Measurements from ENCODE around the gene ENTPD1. TPM values are rescaled to one million over a fixed set of nuclear protein-coding genes. Genes with fewer than 3 reads are reported as not detected.

Gene ENTPD1
- total RNA-seq, 1 experiment from 2014 or later, result 0.37 TPM

DNA sequence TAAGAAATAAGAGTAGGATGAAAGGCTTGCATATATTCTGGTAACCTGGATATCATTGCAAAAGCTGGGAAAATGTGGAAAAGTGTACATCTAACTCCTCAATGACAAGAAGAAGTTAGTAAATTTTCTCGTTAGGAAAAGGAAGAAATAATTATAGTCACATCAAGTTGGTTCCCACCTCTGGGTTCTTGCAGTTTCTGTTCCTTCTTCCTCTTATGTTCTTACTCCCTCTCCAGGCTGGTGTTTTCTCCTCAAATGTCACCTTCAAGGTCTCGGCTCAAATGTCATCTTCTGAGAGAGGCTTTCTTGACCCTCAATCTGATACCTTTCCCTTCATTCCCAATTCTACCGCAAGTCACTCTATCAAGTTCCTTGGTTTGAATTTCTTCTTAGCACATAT lies 64.4 kb downstream of the ENTPD1 start:
- Histone ChIP-seq H3K9ac (ENCODE audit: low read length) (no peak overlapping the region), H3K27me3 (ENCODE audit: insufficient read depth, low read length) (no peaks in the 10 kb centered on the region), H3K4me1 (ENCODE audit: control insufficient read depth in 1 of 2, insufficient read depth in 2 of 2, low read length in 2 of 2) (no peaks in the 10 kb centered on the region), H3K9me3 (ENCODE audit: control insufficient read depth in 1 of 2, insufficient read depth in 1 of 2, low read depth in 1 of 2, low read length in 2 of 2) (no peaks in the 10 kb centered on the region), H3K4me3 (replicated peaks in 1 of 2; ENCODE audit: low read depth in 1 of 2, low read length in 2 of 2) (no peak overlapping the region), H4K20me1 (ENCODE audit: insufficient read depth) (no peaks in the 10 kb centered on the region), H3K36me3 (ENCODE audit: control insufficient read depth in 1 of 2, insufficient read depth in 2 of 2, low read length in 2 of 2) (no peaks in the 10 kb centered on the region), H3K4me2 (ENCODE audit: low read length) (no peak overlapping the region), H3K9me2 (ENCODE audit: insufficient read depth) (no peaks in the 10 kb centered on the region), H2AFZ (ENCODE audit: low read depth, low read length, poor library complexity, severe bottlenecking) (no peak overlapping the region), H3K27ac (ENCODE audit: low read depth, low read length) (no peak overlapping the region), H3K79me2 (ENCODE audit: insufficient read depth, low read length) (no peaks in the 10 kb centered on the region)
- ChIA-PET POLR2A (no interaction called here), RAD21 (ENCODE audit: low non-redundant PET in 1 of 2, low total read pairs in 2 of 2, uncharacterized antibody in 2 of 2, unreplicated experiment in 2 of 2) (no interaction called here), CTCF (no interaction called here)
- no TSS peak for BruUV-seq (replicated peaks)
- TF ChIP-seq POLR2AphosphoS5 (IDR thresholded peaks at IDR 0.05; ENCODE audit: low read depth, low read length) (no peak), CEBPB (IDR thresholded peaks at IDR 0.05; ENCODE audit: low read depth) (no peak)
- no peak for ATAC-seq
- DNase-seq (ENCODE audit: low read depth, low spot score), result no peak
- intact Hi-C loops (cut with micrococcal nuclease), result no loop called here

DNA sequence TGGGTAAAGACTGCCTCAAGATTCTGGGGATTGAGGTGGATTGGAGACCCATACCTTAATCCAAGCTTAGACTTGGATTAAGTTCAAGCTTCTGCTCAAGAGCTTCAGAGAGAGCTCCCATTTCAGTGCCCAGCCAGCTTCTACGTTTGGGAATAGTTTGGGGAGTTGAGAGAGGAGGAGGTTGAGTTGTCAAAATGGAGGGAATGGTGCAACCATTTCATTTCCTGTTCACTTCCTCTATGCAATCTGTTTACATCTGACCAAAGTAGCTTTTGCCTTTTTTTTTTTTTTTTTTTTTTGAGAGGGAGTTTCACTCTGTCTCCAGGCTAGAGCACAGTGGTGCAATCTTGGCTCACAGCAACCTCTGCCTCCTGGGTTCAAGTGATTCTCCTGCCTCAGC lies 65.8 kb downstream of the ENTPD1 start:
- CTCF ChIA-PET, result no interaction called here
- H3K4me3 ChIP-seq (replicated peaks in 1 of 2; ENCODE audit: low read depth in 1 of 2, low read length in 2 of 2), result no peak overlapping the region
- BruUV-seq (replicated peaks), result no TSS peak

More for the DNA sequence above, 65.8 kb downstream of the ENTPD1 start:
- H3K9me2 ChIP-seq (ENCODE audit: insufficient read depth), result no peaks in the 10 kb centered on the region
- H3K79me2 ChIP-seq (ENCODE audit: insufficient read depth, low read length), result no peaks in the 10 kb centered on the region
- ATAC-seq (no peak), DNase-seq (ENCODE audit: low read depth, low spot score) (no peak)
- intact Hi-C loops (cut with micrococcal nuclease), result no loop called here
- H3K9ac ChIP-seq (ENCODE audit: low read length), result no peak overlapping the region
- H4K20me1 ChIP-seq (ENCODE audit: insufficient read depth), result no peaks in the 10 kb centered on the region
- H3K4me2 ChIP-seq (ENCODE audit: low read length), result no peak overlapping the region
- H3K27me3 ChIP-seq (ENCODE audit: insufficient read depth, low read length), result no peaks in the 10 kb centered on the region
- no peaks in the 10 kb centered on the region for H3K9me3 ChIP-seq (ENCODE audit: control insufficient read depth in 1 of 2, insufficient read depth in 1 of 2, low read depth in 1 of 2, low read length in 2 of 2)
- no peak overlapping the region for H3K27ac ChIP-seq (ENCODE audit: low read depth, low read length)
- H3K4me1 ChIP-seq (ENCODE audit: control insufficient read depth in 1 of 2, insufficient read depth in 2 of 2, low read length in 2 of 2), result no peaks in the 10 kb centered on the region
- H2AFZ ChIP-seq (ENCODE audit: low read depth, low read length, poor library complexity, severe bottlenecking), result no peak overlapping the region
- no peaks in the 10 kb centered on the region for H3K36me3 ChIP-seq (ENCODE audit: control insufficient read depth in 1 of 2, insufficient read depth in 2 of 2, low read length in 2 of 2)
- TF ChIP-seq, protein P1, sequence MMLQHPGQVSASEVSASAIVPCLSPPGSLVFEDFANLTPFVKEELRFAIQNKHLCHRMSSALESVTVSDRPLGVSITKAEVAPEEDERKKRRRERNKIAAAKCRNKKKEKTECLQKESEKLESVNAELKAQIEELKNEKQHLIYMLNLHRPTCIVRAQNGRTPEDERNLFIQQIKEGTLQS (IDR thresholded peaks at IDR 0.05), result no peak
- TF ChIP-seq ELF1 (IDR thresholded peaks at IDR 0.05; ENCODE audit: borderline replicate concordance, low read depth) (no peak), RAD21 (IDR thresholded peaks at IDR 0.05; ENCODE audit: low read depth) (no peak), JUND (IDR thresholded peaks at IDR 0.05) (no peak), ZNF274 (IDR thresholded peaks at IDR 0.05; ENCODE audit: low read depth, low read length) (no peak), SRF (IDR thresholded peaks at IDR 0.05; ENCODE audit: low read depth) (no peak), FOSL1 (IDR thresholded peaks at IDR 0.05; ENCODE audit: low read depth) (no peak), SP1 (IDR thresholded peaks at IDR 0.05; ENCODE audit: low read depth) (no peak), EZH2 (IDR thresholded peaks at IDR 0.05) (no peak), YY1 (IDR thresholded peaks at IDR 0.05; ENCODE audit: extremely low read depth, insufficient replicate concordance, low read depth, low read length) (no peak), SIN3A (IDR thresholded peaks at IDR 0.05; ENCODE audit: low read depth) (no peak), CEBPB (IDR thresholded peaks at IDR 0.05; ENCODE audit: low read depth) (no peak), EGR1 (IDR thresholded peaks at IDR 0.05; ENCODE audit: low read depth) (no peak)
- TF ChIP-seq, protein P2, sequence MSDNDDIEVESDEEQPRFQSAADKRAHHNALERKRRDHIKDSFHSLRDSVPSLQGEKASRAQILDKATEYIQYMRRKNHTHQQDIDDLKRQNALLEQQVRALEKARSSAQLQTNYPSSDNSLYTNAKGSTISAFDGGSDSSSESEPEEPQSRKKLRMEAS (IDR thresholded peaks at IDR 0.05), result no peak
- TF ChIP-seq, protein P3, sequence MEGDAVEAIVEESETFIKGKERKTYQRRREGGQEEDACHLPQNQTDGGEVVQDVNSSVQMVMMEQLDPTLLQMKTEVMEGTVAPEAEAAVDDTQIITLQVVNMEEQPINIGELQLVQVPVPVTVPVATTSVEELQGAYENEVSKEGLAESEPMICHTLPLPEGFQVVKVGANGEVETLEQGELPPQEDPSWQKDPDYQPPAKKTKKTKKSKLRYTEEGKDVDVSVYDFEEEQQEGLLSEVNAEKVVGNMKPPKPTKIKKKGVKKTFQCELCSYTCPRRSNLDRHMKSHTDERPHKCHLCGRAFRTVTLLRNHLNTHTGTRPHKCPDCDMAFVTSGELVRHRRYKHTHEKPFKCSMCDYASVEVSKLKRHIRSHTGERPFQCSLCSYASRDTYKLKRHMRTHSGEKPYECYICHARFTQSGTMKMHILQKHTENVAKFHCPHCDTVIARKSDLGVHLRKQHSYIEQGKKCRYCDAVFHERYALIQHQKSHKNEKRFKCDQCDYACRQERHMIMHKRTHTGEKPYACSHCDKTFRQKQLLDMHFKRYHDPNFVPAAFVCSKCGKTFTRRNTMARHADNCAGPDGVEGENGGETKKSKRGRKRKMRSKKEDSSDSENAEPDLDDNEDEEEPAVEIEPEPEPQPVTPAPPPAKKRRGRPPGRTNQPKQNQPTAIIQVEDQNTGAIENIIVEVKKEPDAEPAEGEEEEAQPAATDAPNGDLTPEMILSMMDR (IDR thresholded peaks at IDR 0.05 in 2 of 3, conservative IDR thresholded peaks at IDR 0.05 in 1 of 3; ENCODE audit: borderline replicate concordance in 1 of 3, insufficient read depth in 1 of 3, low read depth in 2 of 3, low read length in 2 of 3), result no peak
- TF ChIP-seq, protein P4, sequence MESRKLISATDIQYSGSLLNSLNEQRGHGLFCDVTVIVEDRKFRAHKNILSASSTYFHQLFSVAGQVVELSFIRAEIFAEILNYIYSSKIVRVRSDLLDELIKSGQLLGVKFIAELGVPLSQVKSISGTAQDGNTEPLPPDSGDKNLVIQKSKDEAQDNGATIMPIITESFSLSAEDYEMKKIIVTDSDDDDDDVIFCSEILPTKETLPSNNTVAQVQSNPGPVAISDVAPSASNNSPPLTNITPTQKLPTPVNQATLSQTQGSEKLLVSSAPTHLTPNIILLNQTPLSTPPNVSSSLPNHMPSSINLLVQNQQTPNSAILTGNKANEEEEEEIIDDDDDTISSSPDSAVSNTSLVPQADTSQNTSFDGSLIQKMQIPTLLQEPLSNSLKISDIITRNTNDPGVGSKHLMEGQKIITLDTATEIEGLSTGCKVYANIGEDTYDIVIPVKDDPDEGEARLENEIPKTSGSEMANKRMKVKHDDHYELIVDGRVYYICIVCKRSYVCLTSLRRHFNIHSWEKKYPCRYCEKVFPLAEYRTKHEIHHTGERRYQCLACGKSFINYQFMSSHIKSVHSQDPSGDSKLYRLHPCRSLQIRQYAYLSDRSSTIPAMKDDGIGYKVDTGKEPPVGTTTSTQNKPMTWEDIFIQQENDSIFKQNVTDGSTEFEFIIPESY (IDR thresholded peaks at IDR 0.05; ENCODE audit: extremely low read depth, insufficient replicate concordance, low read length), result no peak
- RAD21 ChIA-PET (ENCODE audit: low non-redundant PET in 1 of 2, low total read pairs in 2 of 2, uncharacterized antibody in 2 of 2, unreplicated experiment in 2 of 2), result no interaction called here
- POLR2A ChIA-PET, result no interaction called here
